Cardiac atrium fibroblast (primary cell): ENCODE measurements around the gene ZNF547. TPM values are rescaled to one million over a fixed set of nuclear protein-coding genes. Genes with fewer than 3 reads are reported as not detected.

ENCODE experiments used
- total RNA-seq: library from RNA; depleted of rRNA; stranded (reverse); fragments of >200 nt; gene quantifications from 2 replicates; pipeline ENCODE4 v1.2.3, GENCODE V29; 2015

The ZNF547 gene
- total RNA-seq: 3.1 and 5.0 TPM in 2 replicates

GRCh38 chr19:57362997-57363687 lies at the start of gene ZNF547, which contains the start of gene TRAPPC2B:
ZNF547 (plus strand) TSS chr19:57363551; CDS start chr19:57368556, 5,005 bp downstream.
TRAPPC2B (plus strand) TSS chr19:57363551; CDS start chr19:57364834, 1,283 bp downstream.

GRCh38 chr19:57320180-57321084 lies 42.9 kb upstream of the ZNF547 start, which contains the start of gene ZNF543:
ZNF543 (plus strand) TSS chr19:57320472; CDS start chr19:57320854, 382 bp downstream.

DNA sequence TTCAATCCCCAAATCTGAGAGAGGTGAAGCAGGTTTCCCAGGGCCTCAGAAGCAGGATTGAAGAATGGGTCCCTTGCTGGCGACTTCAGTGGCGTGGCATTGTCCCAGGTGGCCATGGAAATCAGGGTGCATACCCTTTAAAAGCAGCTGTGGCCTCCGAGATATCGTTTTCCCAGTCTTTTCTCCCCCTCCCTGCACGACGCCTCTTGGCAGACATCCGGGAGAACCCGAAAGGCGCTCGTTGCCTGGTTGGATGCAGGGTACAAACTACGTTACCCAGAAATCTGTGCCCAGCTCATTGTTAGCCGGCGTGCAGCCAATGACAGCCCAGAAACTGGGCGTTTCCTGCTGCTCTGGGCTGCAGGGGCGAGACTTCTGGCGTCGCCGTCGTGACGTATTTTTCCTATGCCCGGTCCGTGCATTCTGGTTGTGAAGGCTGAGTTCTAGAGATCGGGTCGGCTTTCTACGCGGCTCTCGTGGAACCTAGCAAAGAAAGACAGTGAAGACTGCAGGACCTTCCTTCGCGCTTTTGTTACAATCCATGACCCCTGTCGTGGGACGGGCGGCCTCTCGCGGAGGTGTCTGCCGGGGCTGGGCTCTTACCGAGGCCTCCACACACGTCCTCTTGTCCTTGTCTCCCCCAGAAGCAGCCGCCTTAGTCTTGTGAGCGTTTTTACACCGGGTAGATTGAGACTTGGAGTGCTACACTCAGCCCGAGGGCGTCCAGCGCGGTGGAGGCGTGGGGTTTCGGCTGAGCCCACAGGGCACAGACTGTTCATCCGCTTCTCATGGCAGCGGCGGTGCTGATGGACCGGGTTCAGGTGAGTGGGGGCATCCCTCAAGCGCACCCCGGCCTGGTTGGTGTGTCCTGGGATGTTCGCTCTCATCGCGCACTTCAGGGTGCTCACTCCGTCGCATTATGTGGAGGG lies 12.2 kb upstream of the ZNF547 start, which contains the start of gene ZNF304:
ZNF304 (plus strand) TSS at position 395 of the 929 bp plus-strand sequence; CDS start at position 789, 394 bp downstream.

DNA sequence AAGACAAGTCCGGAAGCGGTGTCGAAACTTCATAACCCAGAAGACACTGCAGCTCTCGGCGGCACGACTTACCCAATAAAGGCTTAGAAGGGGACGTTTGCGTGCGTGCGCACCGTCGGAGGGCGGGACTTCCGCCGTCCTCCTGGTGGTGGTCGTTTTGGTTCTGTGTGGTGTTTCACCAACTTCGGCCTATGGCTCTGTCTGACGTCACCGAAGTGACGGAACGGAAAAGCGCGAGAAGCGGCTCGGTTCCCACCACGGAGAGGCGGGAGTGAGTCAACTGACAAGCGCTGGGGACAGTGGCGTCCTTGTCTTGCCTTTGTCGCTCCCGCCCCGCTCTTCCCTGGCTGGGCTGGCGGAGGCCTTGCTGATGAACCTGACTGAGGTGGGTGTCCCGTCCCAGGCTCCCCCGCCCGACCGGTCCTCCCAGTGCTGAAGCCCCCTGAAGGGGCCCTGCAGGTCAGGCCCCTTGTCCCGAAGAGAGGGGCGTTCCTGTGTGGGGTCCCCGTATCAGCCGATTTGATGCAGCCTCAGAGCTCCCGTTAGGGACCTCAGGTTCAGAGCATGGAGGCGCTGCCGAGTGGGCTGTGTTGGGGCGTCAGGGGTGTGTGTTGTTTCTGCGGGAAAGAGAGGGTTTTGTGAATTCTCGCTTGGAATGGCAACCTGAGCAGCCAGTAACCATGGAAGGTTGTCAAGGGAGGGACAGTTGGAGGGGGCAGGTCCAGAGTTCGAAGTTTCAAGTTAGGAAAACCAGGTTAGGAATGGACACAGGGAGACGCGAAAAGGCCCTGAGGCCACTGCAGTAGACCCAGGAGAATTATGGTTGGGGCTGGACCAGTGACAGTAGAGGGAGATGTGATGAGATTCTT lies 26.6 kb downstream of the ZNF547 start, which contains the start of gene ZNF548:
ZNF548 (plus strand) TSS at position 125 of the 869 bp plus-strand sequence; CDS start at position 371, 246 bp downstream.

GRCh38 chr19:57410877-57411671 lies 47.7 kb downstream of the ZNF547 start, which contains the start of gene ZNF17:
ZNF17 (plus strand) TSS chr19:57411161; CDS start chr19:57413616, 2,455 bp downstream.

Other genes starting within 250 kb of the ZNF547 start
- not detected in 2 replicates for gene USP29, start 243.6 kb upstream of the ZNF547 start, total RNA-seq
- not detected in 2 replicates for gene ZIM3, start 218.3 kb upstream of the ZNF547 start, total RNA-seq
- gene DUXA, start 196.1 kb upstream of the ZNF547 start, total RNA-seq: not detected in 2 replicates
- 21.7 and 24.6 TPM in 2 replicates for gene ZNF264, start 172.1 kb upstream of the ZNF547 start, total RNA-seq
- gene AURKC, start 132.5 kb upstream of the ZNF547 start, total RNA-seq: not detected in 2 replicates
- gene ZNF805, start 122.9 kb upstream of the ZNF547 start, total RNA-seq: 8.7 and 13.0 TPM in 2 replicates
- gene ZNF460, start 83.1 kb upstream of the ZNF547 start, total RNA-seq: 33.8 and 44.1 TPM in 2 replicates
- 3.1 and 10.0 TPM in 2 replicates for gene ZNF543, start 43.1 kb upstream of the ZNF547 start, total RNA-seq
- gene ZNF304, start 12.3 kb upstream of the ZNF547 start, total RNA-seq: 5.0 and 8.7 TPM in 2 replicates
- 6.3 and 12.5 TPM in 2 replicates for gene TRAPPC2B, start within 50 bp of the ZNF547 start, total RNA-seq
- gene ZNF548, start 26.3 kb downstream of the ZNF547 start, total RNA-seq: 10.0 and 22.0 TPM in 2 replicates
- gene ZNF17, start 47.6 kb downstream of the ZNF547 start, total RNA-seq: 2.9 and 4.0 TPM in 2 replicates
- gene ZNF749, start 71.8 kb downstream of the ZNF547 start, total RNA-seq: 2.9 and 5.0 TPM in 2 replicates
- gene VN1R1, start 93.6 kb downstream of the ZNF547 start, total RNA-seq: 0.16 TPM in 1 of 2 replicates, not detected in the other
- 13.4 and 18.8 TPM in 2 replicates for gene ZNF772, start 114.0 kb downstream of the ZNF547 start, total RNA-seq
- 6.6 and 17.0 TPM in 2 replicates for gene ZNF419, start 124.2 kb downstream of the ZNF547 start, total RNA-seq
- gene ZNF773, start 136.4 kb downstream of the ZNF547 start, total RNA-seq: 15.4 and 21.5 TPM in 2 replicates
- gene ZNF549, start 163.8 kb downstream of the ZNF547 start, total RNA-seq: 3.6 and 4.2 TPM in 2 replicates
- gene ZNF550, start 196.3 kb downstream of the ZNF547 start, total RNA-seq: 10.1 and 12.8 TPM in 2 replicates
- 4.0 and 8.1 TPM in 2 replicates for gene ZNF416, start 215.4 kb downstream of the ZNF547 start, total RNA-seq
- 6.3 and 7.9 TPM in 2 replicates for gene ZIK1, start 220.6 kb downstream of the ZNF547 start, total RNA-seq
- 0.49 and 11.7 TPM in 2 replicates for gene ZNF530, start 236.3 kb downstream of the ZNF547 start, total RNA-seq